Raji (cell line): ENCODE results near the gene AIG1.

Source experiments
- POLR2A ChIP-seq: IDR thresholded peaks from 2 replicates; pipeline ENCODE4 v1.6.1; 2011; ENCODE audit warnings: low read depth, low read length, control low read depth; ENCODE audit not compliant: insufficient read depth

The AIG1 gene

DNA sequence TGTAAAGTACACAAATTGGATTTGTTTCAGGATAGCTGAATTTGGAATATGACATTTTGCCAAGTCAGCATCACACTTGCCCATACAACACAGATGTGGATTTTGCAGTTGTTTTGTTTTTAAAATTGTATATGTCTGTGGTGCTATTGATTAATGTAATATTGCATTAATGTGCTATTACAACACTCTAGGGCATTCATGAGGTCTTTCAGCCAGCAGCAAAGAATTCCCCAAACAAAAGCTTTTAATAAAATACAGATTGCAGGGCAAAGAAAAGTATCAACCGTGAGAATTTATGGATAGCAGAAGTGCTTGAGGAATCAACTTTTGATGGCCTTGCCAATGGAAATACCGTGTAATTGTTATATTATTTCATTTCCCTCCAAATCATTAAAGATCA lies 144.9 kb downstream of the AIG1 start:
- no peak for TF ChIP-seq POLR2A

- no peak for TF ChIP-seq POLR2A
Observed at GRCh38 chr6:143205991-143206390, 145.3 kb downstream of the AIG1 start.

DNA sequence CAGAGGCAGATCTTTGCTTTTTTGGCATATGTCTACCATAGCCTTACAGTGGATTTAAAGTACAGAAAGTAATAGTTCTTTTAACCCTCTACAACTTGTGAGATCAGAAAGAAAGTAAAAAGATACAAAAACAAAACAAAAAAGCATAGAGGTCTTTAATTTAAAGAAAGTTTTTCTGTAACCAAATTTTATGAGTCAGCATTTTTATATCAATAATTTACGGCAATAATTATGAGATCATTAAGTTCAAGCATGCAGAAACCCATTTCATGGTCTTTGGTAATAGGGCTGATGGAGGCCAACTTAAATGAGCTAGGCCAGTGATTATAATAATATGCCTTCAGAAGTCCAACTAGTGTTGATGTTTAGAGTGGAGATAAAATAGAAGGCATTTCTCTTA lies 145.9 kb downstream of the AIG1 start:
- TF ChIP-seq POLR2A: no peak

- no peak for TF ChIP-seq POLR2A
Observed at GRCh38 chr6:143210420-143210819, 149.7 kb downstream of the AIG1 start.

GRCh38 chr6:143213859-143214376 lies 153.2 kb downstream of the AIG1 start:
- no peak for TF ChIP-seq POLR2A

- TF ChIP-seq POLR2A: no peak
Observed at GRCh38 chr6:143215363-143215762, 154.7 kb downstream of the AIG1 start.

- no peak for TF ChIP-seq POLR2A
Observed at GRCh38 chr6:143215771-143216170, 155.1 kb downstream of the AIG1 start.

DNA sequence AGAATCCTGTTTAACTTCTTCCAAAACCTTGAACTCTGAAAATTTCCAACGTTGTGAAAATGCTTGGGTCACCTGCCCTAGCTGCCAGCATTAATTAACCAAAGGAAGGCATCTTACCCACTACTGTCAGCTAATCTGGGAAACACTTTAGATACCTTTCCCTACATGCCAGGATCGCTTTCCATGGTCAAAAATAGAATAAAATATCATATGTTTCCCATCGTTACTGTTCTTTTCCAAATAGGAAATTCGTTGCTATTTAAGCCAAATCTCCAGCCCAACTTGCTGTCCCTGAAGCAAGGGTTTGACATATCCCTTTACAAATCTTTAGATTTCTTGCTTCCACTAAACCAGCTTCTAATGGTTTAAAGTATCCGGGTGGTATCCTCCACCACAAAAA lies 157.5 kb downstream of the AIG1 start:
- no peak for TF ChIP-seq POLR2A

- TF ChIP-seq POLR2A: no peak
Observed at GRCh38 chr6:143221698-143222097, 161.0 kb downstream of the AIG1 start.

GRCh38 chr6:143222310-143222709 lies 161.6 kb downstream of the AIG1 start:
- TF ChIP-seq POLR2A: no peak

GRCh38 chr6:143222801-143223231 lies 162.1 kb downstream of the AIG1 start:
- TF ChIP-seq POLR2A: no peak

DNA sequence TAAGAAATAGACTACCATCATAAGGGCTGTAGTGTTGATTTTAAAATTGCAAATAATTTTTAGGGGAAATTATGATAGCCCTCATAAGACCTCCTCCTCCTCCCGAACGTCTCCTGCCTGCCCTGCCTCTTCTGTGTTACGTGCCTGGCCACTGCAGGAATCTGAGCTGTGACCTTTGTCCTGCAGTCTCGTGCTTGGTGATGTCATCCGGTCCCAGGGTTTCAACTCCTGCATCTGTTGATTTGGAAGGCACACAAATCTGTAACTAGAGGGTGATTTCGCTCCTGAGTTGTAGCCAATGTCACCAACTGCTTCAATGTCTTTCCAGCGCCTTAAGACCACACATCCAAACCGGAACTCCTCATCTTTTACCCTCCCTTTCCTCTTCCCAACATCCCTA lies 163.2 kb downstream of the AIG1 start:
- TF ChIP-seq POLR2A: no peak

DNA sequence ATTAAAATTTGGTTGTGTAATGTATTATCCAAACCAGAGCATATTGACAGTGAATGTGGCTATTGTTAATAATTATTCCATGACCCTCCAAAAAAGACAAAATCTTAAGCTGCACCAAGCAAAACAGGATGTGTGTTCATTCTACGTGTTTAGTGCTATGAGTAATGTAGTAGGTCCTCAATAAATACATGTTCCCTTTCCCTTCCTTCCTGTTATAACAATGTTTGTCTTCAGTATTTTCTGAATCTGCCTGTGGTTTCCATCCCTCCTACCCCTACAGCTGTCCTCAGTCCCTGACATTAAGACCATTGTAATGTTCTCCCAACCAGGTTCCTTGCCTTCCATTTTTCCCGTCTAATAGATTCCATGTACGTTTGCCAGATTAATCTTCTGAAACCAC lies 163.8 kb downstream of the AIG1 start:
- no peak for TF ChIP-seq POLR2A

DNA sequence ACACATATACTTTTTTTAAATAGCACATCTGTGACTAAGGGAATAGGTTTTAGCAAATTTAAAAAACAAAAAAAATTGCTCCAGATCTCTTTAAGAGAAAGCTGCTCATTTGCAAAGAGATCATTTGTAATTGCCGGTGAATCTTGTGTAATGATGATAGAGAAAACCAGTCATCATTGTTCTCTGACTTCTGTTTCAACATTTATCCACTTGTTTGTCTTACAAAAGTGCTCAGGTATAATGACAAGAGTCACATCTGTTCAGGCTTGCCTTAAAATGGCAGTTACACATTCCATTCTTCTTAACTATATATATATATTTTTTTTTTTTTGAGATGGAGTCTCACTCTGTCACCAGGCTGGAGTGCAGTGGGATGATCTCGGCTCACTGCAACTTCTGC lies 165.2 kb downstream of the AIG1 start:
- TF ChIP-seq POLR2A: no peak

- no peak for TF ChIP-seq POLR2A
Observed at GRCh38 chr6:143227675-143228074, 167.0 kb downstream of the AIG1 start.

DNA sequence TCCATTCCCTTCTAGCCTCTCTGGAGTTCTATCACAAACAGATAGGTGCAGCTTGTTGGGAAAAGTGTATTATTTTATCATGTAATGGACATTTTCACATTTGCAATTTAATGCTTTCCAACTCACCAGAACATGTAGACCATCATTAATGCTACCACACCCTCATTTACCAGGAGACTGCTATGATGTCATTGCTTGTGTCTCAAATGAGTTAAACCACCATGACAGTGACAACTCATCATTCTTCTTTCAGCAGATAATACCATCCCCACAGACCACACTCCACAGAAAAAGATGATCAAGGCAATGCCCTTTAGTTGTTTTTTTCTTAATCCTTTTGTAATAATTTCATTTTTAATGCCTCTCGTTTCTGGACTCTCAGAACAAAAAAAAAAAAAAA lies 168.7 kb downstream of the AIG1 start:
- no peak for TF ChIP-seq POLR2A

DNA sequence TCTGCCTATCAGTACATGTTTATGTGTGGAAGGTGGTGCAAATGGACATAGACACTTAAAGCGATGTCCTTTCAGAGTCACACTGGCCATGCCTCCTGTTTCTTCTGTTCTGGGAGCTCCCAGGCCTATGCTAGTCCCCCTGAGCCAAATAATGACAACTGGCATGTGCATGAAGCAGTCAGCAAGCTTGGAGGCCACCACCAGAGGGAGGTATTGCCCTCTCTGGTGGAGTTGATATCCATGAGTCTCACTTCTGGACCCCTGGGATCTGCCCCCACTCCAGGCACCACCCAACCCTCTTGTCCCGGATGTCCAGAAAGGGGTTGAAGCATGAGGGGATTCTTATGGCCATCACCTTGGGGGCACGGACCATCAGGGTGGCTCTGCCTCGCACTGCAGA lies 172.2 kb downstream of the AIG1 start:
- TF ChIP-seq POLR2A: no peak

GRCh38 chr6:143233554-143234285 lies 173.0 kb downstream of the AIG1 start:
- TF ChIP-seq POLR2A: no peak

DNA sequence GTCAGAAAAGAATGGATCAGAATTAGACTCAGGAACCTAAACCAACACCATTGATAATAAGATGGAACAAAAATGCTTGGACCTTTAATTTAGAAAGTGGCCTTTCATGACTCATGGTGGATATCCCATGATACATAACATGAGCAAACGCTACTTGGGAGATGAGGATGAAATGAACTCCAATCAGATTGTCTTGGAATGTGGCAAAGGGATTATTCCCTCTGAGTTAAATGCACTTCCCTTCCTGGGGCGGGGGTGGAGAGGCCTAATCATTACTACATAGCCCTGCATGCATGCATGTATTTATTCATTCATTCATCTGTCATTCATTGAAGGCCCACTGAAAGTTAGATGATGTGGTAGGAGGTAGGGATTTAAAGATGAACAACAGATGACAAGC lies 174.0 kb downstream of the AIG1 start:
- no peak for TF ChIP-seq POLR2A
